GM19395 (cell line): ENCODE measurements around the gene CBLL1.
A peak's percentile ranks its signal among the peaks of the same experiment; 100 is the strongest.

Source experiments
- ATAC-seq: cut with Tn5 transposase; IDR thresholded peaks from one replicate; pipeline ENCODE4 v1.9.1; 2021; ENCODE audit warnings: mild to moderate bottlenecking, moderate library complexity; ENCODE audit not compliant: unreplicated experiment

Gene CBLL1

GRCh38 chr7:107743567-107744344, at the start of gene CBLL1:
CBLL1 (plus strand) TSS chr7:107744142; CDS start chr7:107744164, 22 bp downstream.
- peak; percentile 90 for ATAC-seq

- ATAC-seq, result no peak
These were observed 49.6 kb upstream of the CBLL1 start for GRCh38 chr7:107694386-107694785.

- ATAC-seq, result no peak
These were observed 47.5 kb upstream of the CBLL1 start for GRCh38 chr7:107696330-107696946.

- ATAC-seq, result no peak
These were observed 46.5 kb upstream of the CBLL1 start for GRCh38 chr7:107697321-107698049.

DNA sequence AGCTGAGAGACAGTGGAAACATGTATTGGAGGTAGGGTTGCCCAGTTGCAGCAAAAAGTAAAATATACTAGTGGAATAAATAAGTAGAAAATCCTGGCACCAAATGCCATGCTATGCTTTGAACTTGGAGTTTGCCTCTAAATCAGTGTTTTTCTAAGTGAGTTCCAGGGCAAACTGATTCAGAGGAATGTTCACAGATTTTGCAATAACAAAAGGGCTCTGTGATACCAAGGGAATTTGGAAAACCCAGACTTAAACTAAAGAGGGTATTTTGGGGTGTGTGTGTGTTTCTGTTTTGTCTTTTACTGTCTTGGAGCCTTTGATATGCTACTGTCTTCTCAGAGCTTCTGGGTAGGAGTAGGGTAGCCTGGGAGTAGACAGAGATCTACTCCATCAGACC, 43.4 kb upstream of the CBLL1 start:
- no peak for ATAC-seq

DNA sequence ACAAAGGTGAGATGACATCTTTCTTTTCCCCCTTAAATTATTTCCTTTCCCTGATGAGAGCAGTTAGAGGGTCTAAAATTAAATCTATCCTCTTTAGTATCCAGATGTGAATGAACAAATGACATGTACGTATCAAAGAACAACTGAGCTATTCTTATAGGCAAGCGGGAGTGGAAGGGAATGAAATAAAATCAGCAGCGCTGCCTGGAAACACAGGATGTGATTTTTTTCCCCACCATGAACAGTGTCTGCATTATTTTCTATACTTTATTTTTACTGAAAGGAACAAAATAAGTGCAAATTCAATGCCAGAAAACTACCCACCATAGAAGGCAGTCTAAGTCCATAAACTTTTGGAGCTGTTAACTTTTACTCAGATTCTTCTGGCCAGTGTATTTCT, 42.8 kb upstream of the CBLL1 start:
- ATAC-seq, result no peak

DNA sequence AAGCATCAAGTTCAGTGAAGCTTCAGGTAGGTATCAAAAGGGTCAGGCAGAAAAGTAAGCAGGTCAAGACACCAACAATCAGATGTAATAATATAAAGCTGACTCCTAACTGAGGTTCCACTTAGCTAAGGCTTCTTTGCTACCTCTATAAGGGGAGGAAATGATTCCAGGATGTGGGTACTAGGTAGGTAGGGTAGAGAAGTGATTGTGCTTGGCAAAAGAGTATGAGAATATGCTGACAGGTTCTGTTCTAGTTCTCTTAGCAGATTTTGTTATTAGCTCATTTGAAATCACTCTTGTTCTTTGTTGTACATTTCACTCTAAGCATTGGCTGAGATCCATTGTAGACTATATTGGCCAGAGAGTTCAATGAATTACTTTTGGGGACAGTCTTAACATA, 40.7 kb upstream of the CBLL1 start:
- no peak for ATAC-seq

DNA sequence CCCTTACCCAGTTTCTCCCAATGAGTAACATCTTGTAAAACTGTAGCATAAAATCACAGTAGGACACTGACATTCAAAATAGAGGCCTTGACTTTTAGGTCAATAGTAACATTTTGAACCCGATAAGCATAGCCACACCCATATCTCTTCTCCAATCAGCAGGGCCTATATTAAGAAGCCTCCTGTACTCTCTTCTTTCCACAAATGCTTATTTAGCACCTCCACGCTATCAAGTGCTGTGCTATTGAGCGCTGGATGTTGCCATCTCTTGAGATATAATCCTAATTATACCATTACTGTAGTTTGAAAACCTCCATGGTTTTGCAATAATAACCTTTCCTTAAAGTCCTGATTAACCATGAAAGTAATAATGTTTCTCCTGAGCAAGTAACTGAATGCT, 40.1 kb upstream of the CBLL1 start:
- no peak for ATAC-seq

- ATAC-seq, result no peak
These were observed 35.0 kb upstream of the CBLL1 start for GRCh38 chr7:107708956-107709355.

- no peak for ATAC-seq
These were observed 32.6 kb upstream of the CBLL1 start for GRCh38 chr7:107711301-107711700.

- no peak for ATAC-seq
These were observed 31.9 kb upstream of the CBLL1 start for GRCh38 chr7:107712025-107712424.

- no peak for ATAC-seq
These were observed 31.0 kb upstream of the CBLL1 start for GRCh38 chr7:107712896-107713295.

DNA sequence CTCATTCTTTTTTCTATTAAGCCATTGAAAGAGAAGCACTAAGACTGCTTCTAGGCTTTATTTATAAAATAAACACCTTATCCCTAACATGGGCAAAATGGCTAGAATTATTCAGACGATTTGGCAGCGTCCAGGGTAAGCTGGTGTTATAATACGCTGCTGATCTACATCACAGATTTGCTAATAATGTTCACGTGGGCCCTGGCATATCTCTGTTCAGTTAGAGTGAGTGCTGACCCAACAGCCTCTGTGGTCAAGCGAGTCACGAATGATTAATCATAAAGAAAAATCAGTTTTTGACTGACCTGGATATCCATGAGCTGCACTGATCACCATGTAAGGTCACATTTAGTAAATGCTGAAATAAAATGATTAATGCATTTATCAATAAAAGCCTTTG, 28.4 kb upstream of the CBLL1 start:
- ATAC-seq, result no peak

DNA sequence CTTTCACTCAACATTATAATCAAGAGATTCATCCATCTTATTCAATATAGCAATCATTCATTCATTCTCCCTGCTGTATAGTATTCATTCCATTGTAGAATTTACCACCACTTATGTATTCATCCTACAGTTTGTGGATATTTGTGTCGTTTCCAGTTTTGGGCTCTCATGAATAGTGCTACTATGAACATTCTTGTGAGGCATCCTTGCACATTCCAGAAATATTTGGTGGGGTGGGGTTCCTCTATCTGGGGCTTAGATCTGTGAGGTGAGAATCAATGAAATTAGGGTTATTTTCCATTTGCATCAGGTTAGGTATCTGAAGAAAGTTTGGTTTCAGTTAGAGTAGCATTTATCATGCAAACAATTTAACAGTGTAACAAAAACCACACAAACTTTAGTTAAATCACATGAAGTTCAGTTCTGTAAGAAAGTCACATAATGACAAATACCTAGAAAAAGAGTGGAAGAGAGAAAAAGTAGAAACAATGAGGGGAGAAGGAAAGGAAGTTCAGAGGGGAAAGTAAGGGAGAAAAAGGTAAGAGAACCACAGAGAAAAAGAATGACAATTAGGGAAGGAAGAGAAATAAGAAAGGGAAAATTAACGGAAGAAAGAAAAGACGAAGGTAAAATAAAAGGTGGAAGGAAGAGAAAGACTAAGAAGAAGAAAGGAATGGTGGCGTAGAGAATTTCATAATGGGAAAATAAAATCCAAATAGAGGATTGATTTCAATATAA, 25.3 kb upstream of the CBLL1 start:
- no peak for ATAC-seq

- ATAC-seq, result no peak
These were observed 22.7 kb upstream of the CBLL1 start for GRCh38 chr7:107721286-107721685.

DNA sequence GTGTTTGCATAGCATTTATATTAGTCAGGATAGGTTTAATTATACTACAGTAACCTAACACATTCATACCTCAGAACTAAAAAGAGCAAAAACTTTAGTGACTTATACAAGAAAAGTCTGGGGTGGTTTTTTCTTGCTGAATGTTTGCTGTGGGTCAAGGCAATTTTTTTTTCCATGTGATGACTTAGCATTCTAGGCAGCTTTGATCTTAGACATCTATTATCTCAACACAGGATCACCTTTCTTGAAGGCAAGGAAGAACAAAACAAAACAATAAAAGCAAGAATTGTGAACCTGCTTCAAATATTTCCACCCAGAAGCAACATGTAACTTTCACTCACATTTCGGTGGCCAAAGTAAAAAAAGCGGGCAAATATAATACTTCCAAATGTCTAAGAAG, 20.7 kb upstream of the CBLL1 start:
- no peak for ATAC-seq

DNA sequence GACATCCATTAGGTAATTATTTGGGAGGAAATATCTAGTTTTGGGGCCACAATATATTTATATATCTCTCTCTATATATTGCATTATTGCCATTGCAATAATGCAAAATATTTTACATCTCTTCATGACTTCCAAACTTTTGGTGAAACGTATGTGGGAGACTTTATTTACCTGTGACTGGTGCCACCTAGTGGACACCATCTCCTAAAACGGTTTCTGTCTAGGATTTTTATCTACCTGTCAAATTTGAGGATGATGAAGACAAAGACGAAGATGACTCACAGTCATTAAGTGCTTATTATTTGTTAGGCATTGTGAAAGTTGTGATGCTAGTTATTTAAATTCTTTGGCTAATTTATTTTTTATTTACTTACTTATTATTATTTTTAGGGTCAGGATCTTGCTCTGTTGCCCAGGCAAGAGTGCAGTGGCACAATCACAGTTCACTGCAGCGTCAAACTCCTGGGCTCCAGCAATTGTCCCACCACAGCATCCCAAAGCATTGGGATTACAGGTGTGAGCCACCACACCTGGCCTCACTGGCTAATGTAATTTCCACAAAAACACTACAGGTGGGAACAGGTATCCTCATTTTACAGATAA, 18.7 kb upstream of the CBLL1 start:
- ATAC-seq, result no peak

DNA sequence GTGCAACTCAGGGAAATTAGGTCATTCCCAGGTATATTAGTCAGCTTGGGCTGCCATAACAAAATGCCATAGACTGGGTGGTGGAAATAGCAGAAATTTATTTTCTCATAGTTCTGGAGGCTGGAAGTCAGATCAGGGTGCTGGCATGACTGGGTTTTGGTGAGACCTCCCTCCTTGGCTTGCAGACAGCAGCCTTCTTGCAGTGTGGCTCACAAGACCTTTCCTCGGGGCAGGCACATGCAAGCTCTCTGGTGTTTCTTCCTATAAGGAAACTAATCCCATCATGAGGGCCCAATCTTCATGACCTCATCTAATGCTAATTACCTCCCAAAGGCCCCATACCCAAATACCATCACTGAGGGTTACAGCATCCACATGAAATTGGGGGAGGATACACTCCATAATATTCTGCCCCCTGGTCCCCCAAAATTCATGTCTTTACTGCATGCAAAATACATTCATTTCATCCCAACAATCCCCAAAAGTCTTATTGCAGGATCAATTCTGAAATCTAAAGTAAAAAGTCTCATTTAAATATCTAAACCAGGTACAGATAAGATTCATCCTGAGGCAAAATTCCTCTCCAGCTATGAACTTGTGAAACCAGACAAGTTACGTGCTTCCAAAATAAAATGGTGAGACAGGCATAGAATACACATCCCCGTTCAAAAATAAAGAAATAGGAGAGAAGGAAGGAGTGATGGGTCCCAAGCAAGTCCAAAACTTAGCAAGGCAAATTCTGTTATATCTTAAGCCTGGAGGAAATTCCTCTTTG, 17.4 kb upstream of the CBLL1 start:
- no peak for ATAC-seq

DNA sequence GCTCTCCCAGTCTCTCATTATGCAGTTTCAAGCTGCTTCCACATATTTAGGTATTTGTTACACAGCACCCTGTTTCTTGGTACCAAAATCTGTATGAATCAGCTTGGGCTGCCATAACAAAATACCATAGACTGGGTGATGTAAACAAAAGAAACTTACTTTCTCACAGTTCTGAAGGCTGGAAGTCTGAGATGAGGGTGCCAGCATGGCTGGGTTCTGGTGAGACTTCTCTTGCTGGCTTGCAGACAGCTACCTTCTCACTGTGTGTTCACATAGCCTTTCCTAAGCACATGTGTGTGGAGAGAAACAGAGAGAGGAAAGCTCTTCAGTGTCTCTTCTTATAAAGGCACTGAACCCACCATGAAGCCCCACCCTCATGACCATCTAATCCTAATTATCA, 15.7 kb upstream of the CBLL1 start:
- no peak for ATAC-seq
